ENCODE measurements around the gene RGS5. TPM values are rescaled to one million over a fixed set of nuclear protein-coding genes. Genes with fewer than 3 reads are reported as not detected.
"Not testable (repeated sequence)": the region's sequence is repeated elsewhere in the genome, so short reads cannot be mapped to it uniquely, and the experiment has no call there.

RGS5 gene
- total RNA-seq, 1 experiment from 2014 or later: 3.6 TPM

- intact Hi-C loops (cut with micrococcal nuclease; ENCODE audit: unreplicated experiment): no loop called here
- CTCF ChIA-PET: no interaction called here
These were observed 28.1 kb upstream of the RGS5 start for GRCh38 chr1:163230827-163231226.

GRCh38 chr1:163228271-163228670 is 25.6 kb upstream of the RGS5 start:
- H3K4me2 ChIP-seq; H3K27me3 ChIP-seq (ENCODE audit: insufficient read depth, low read depth); H3K4me3 ChIP-seq; POLR2A ChIA-PET (ENCODE audit: unreplicated experiment); H2AFZ ChIP-seq; intact Hi-C loops (cut with micrococcal nuclease; ENCODE audit: unreplicated experiment); BruUV-seq (replicated peaks); DNase-seq; H3K9me3 ChIP-seq (ENCODE audit: insufficient read depth, low read depth); H3K4me1 ChIP-seq (replicated peaks; ENCODE audit: insufficient read depth); H3K27ac ChIP-seq; H3K79me2 ChIP-seq (ENCODE audit: low read depth); CTCF ChIA-PET; H4K20me1 ChIP-seq (ENCODE audit: insufficient read depth); H3K36me3 ChIP-seq (ENCODE audit: low read depth); H3F3A ChIP-seq (ENCODE audit: insufficient read depth, low read depth); H3K9me2 ChIP-seq (ENCODE audit: insufficient read depth): not testable (repeated sequence)

More at GRCh38 chr1:163230827-163231226, 28.1 kb upstream of the RGS5 start:
- Histone ChIP-seq H4K20me1 (ENCODE audit: insufficient read depth) (no peaks in the 10 kb centered on the region), H3K4me2 (no peak overlapping the region), H3K79me2 (ENCODE audit: low read depth) (no peaks in the 10 kb centered on the region), H3K36me3 (ENCODE audit: low read depth) (no peaks in the 10 kb centered on the region), H3K9me3 (ENCODE audit: insufficient read depth, low read depth) (no peaks in the 10 kb centered on the region), H2AFZ (no peak overlapping the region), H3K4me1 (replicated peaks; ENCODE audit: insufficient read depth) (no peaks in the 10 kb centered on the region), H3K4me3 (no peak overlapping the region), H3K27me3 (ENCODE audit: insufficient read depth, low read depth) (no peaks in the 10 kb centered on the region), H3K9me2 (ENCODE audit: insufficient read depth) (0 out of 2 replicates have a peak, but pooled peaks cover 4% of the 10 kb centered on the region), H3K27ac (no peak overlapping the region), H3F3A (ENCODE audit: insufficient read depth, low read depth) (no peaks in the 10 kb centered on the region)
- DNase-seq: no peak
- POLR2A ChIA-PET (ENCODE audit: unreplicated experiment): no interaction called here
- BruUV-seq (replicated peaks): no TSS peak
- TF ChIP-seq EZH2 (IDR thresholded peaks at IDR 0.05; ENCODE audit: low read depth) (no peak), CTCF (conservative IDR thresholded peaks at IDR 0.05) (no peak)

- H2AFZ ChIP-seq: no peak overlapping the region
- H3K4me2 ChIP-seq: no peak overlapping the region
- no peak for TF ChIP-seq CTCF (conservative IDR thresholded peaks at IDR 0.05)
- TF ChIP-seq EZH2 (IDR thresholded peaks at IDR 0.05; ENCODE audit: low read depth): no peak
- no peaks in the 10 kb centered on the region for H3K27me3 ChIP-seq (ENCODE audit: insufficient read depth, low read depth)
- H3K36me3 ChIP-seq (ENCODE audit: low read depth): no peaks in the 10 kb centered on the region
- no peaks in the 10 kb centered on the region for H3K79me2 ChIP-seq (ENCODE audit: low read depth)
- H3K9me2 ChIP-seq (ENCODE audit: insufficient read depth): 0 out of 2 replicates have a peak, but pooled peaks cover 2% of the 10 kb centered on the region
- no peak overlapping the region for H3K27ac ChIP-seq
- ChIA-PET CTCF (no interaction called here), POLR2A (ENCODE audit: unreplicated experiment) (no interaction called here)
- intact Hi-C loops (cut with micrococcal nuclease; ENCODE audit: unreplicated experiment): no loop called here
- no peaks in the 10 kb centered on the region for H3K9me3 ChIP-seq (ENCODE audit: insufficient read depth, low read depth)
- no TSS peak for BruUV-seq (replicated peaks)
- H3F3A ChIP-seq (ENCODE audit: insufficient read depth, low read depth): no peaks in the 10 kb centered on the region
- no peaks in the 10 kb centered on the region for H4K20me1 ChIP-seq (ENCODE audit: insufficient read depth)
- no peaks in the 10 kb centered on the region for H3K4me1 ChIP-seq (replicated peaks; ENCODE audit: insufficient read depth)
- DNase-seq: no peak
- H3K4me3 ChIP-seq: no peak overlapping the region
These were observed 24.4 kb upstream of the RGS5 start for GRCh38 chr1:163227126-163227525.

- Histone ChIP-seq H3K79me2 (ENCODE audit: low read depth) (no peaks in the 10 kb centered on the region), H3K27me3 (ENCODE audit: insufficient read depth, low read depth) (no peaks in the 10 kb centered on the region), H3K9me3 (ENCODE audit: insufficient read depth, low read depth) (no peaks in the 10 kb centered on the region), H3K4me2 (no peak overlapping the region), H2AFZ (no peak overlapping the region), H3K4me1 (replicated peaks; ENCODE audit: insufficient read depth) (no peaks in the 10 kb centered on the region), H3K9me2 (ENCODE audit: insufficient read depth) (no peaks in the 10 kb centered on the region), H4K20me1 (ENCODE audit: insufficient read depth) (no peaks in the 10 kb centered on the region), H3K27ac (no peak overlapping the region), H3K4me3 (no peak overlapping the region), H3K36me3 (ENCODE audit: low read depth) (no peaks in the 10 kb centered on the region), H3F3A (ENCODE audit: insufficient read depth, low read depth) (no peaks in the 10 kb centered on the region)
- intact Hi-C loops (cut with micrococcal nuclease; ENCODE audit: unreplicated experiment): no loop called here
- BruUV-seq (replicated peaks): no TSS peak
- TF ChIP-seq EZH2 (IDR thresholded peaks at IDR 0.05; ENCODE audit: low read depth) (no peak), CTCF (conservative IDR thresholded peaks at IDR 0.05) (no peak)
- CTCF ChIA-PET: no interaction called here
- DNase-seq: no peak
- POLR2A ChIA-PET (ENCODE audit: unreplicated experiment): no interaction called here
These were observed 10.9 kb upstream of the RGS5 start for GRCh38 chr1:163213626-163214025.

Measured in PC-9 (cell line).